Activated effector memory CD4-positive, alpha-beta T cell treated with anti-CD3 and anti-CD28 coated beads, Interleukin-2, amount 50 U/mL, for 16 hours (primary cell): Measurements from ENCODE around the gene RMDN3.

Experiments used
- DNase-seq: peaks from one replicate; pipeline ENCODE4 v3.0.0-alpha.2; 2020

The RMDN3 gene

GRCh38 chr15:40746916-40747418 lies 8.1 kb downstream of the RMDN3 start:
- DNase-seq: no peak

GRCh38 chr15:40744815-40745152 lies 10.3 kb downstream of the RMDN3 start:
- no peak for DNase-seq

GRCh38 chr15:40743921-40744814 lies 10.9 kb downstream of the RMDN3 start:
- DNase-seq: peak; percentile 88

- no peak for DNase-seq
Measured at GRCh38 chr15:40743485-40743901, 11.6 kb downstream of the RMDN3 start.

- peak; percentile 13 for DNase-seq
Measured at GRCh38 chr15:40739854-40740253, 15.2 kb downstream of the RMDN3 start.

GRCh38 chr15:40739047-40739446 lies 16.0 kb downstream of the RMDN3 start:
- no peak for DNase-seq

GRCh38 chr15:40737048-40737447 lies 18.0 kb downstream of the RMDN3 start:
- DNase-seq: no peak

GRCh38 chr15:40736575-40736974 lies 18.5 kb downstream of the RMDN3 start:
- DNase-seq: no peak

GRCh38 chr15:40731034-40731433 lies 24.0 kb downstream of the RMDN3 start:
- DNase-seq: no peak

- DNase-seq: no peak
Measured at GRCh38 chr15:40723919-40724318, 31.1 kb downstream of the RMDN3 start.

GRCh38 chr15:40722934-40723333 lies 32.1 kb downstream of the RMDN3 start:
- DNase-seq: no peak

- DNase-seq: no peak
Measured at GRCh38 chr15:40722354-40722753, 32.7 kb downstream of the RMDN3 start.

- no peak for DNase-seq
Measured at GRCh38 chr15:40721701-40722100, 33.4 kb downstream of the RMDN3 start.

- DNase-seq: no peak
Measured at GRCh38 chr15:40716165-40716564, 38.9 kb downstream of the RMDN3 start.

- DNase-seq: no peak
Measured at GRCh38 chr15:40714144-40714543, 40.9 kb downstream of the RMDN3 start.

GRCh38 chr15:40706121-40706520 lies 48.9 kb downstream of the RMDN3 start:
- DNase-seq: no peak

- DNase-seq: no peak
Measured at GRCh38 chr15:40702077-40702476, 53.0 kb downstream of the RMDN3 start.

- no peak for DNase-seq
Measured at GRCh38 chr15:40697916-40698315, 57.1 kb downstream of the RMDN3 start.

GRCh38 chr15:40696228-40696627 lies 58.8 kb downstream of the RMDN3 start:
- no peak for DNase-seq

GRCh38 chr15:40695469-40695890 lies 59.6 kb downstream of the RMDN3 start:
- DNase-seq: no peak

GRCh38 chr15:40694688-40695468 lies 60.2 kb downstream of the RMDN3 start, which contains the start of gene RAD51:
RAD51 (plus strand) TSS chr15:40695174; CDS start chr15:40698759, 3,585 bp downstream.
- DNase-seq: peak; percentile 97

GRCh38 chr15:40693904-40694687 lies 61.0 kb downstream of the RMDN3 start:
- DNase-seq: no peak

- DNase-seq: no peak
Measured at GRCh38 chr15:40691737-40692136, 63.3 kb downstream of the RMDN3 start.
